Fibroblast of skin of left quadriceps (primary cell): ENCODE data around the gene TRAF3.
"Not testable (repeated sequence)": the region's sequence is repeated elsewhere in the genome, so short reads cannot be mapped to it uniquely, and the experiment has no call there.

ENCODE experiments used
- DNase-seq, 2 experiments: peaks; one replicate each; pipeline ENCODE4 v3.0.0-alpha.2; 2013; ENCODE audit warnings: low read depth in 2 of 2

The TRAF3 gene

DNA sequence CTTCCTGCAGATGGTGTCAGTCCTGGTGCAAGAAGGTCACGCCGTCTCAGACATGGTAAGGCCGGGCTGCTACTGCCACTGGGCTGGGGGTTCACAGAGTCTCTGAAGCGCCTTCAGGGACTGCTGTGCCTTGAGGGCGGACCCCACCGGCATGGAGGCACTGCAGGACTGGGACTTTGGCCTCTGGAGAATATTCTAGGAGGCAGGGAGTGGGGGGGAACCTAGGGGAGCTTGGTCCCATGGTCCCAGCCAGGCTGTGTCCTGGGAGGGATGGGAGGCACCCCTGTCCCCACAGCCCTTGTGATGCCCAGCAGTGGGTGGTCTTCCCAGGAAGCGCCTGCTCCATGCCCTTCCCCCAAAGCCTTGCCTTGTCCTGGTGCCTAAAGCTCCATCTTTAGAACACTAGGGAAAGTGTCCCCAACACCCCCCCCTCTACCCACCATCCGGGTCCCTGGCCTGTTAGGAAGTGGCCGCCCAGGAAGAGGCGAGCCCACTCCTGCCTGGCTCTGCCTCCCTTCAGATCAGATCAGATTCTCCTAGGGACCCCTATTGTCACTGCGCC, 146.8 kb downstream of the TRAF3 start:
- DNase-seq: no peak

DNA sequence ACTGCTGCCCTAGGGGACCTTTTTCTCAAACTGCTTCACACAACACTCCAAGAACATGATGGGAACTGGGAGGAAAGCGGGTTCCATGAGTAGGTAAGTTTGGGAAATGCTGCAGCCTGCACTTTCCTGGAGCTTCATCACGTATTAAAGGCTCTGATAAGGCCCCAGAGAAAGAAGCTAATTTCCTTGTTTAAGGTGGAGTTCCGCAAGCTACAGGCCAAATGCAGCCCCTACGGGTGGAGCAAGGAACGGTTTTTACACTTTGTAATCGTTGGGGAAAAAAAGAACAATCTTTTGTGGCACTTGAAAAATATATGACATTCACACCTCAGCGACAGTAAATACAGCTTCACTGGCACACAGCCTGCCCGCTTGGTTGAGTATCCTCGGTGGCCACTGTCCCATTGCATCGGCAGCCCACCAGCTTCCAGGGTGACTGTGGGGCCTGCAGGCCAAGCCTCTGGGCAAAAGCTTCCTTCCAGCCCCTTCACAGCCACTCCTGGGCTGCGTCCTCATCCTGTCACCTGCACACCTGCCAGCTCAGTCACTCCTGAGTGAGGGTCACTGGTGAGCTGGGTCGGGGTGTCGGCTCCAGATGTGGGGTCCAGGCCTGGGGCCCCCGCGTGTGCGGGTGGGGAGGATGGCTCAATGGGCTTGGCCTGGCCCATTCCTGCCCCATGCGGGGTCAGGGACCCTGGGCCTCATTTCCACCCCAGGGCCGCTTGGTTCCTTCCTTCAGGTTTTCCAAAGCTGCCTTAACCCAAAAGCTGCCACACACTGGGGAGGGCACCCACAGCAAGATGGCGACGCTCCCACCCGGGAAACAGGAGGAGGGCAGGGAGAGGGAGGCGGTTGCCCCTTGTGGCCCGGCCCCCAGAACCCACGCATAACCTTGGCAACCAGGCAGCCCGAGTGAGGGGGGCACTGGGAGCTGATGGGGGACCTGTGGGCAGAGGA, 147.7 kb downstream of the TRAF3 start:
- no peak for DNase-seq

DNA sequence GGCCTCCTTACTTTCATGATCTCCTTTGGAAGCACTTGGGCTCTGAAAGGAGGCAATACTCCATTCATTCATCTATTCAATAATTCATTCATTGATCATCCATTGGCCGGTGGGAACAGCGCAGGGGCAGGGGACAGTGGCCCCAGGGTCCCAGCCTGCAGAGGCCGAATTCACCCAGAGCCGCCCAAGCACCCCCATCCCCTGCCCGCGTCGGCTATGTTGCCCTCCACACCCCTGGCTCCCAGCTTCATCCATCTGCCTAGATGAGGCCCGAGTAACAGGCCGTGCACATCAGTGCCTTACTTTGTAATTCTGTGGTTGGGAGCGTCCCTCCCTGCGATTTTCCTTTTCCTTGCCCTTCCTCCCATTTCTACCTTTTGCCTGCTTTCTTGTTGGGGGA, 148.4 kb downstream of the TRAF3 start:
- no peak for DNase-seq

DNA sequence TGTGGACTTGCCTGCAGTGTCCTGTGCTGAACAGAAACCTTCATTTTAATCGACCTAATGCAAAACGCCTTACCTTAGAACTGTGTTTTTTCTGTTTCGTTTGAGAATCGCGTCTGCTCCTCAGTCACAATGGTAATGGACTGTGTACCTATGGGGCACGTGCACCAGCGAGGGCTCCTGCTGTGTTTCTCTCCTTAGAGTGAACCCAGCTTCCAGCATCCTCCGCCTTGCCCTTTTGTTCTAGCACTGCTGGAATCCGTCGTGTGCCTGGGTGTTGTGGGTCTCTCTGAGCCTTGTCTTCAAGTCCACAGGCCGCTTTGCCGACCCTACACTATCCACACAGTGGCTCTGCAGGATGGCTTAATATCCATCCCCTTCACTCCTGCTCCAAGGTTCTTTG, 148.9 kb downstream of the TRAF3 start:
- no peak for DNase-seq

DNA sequence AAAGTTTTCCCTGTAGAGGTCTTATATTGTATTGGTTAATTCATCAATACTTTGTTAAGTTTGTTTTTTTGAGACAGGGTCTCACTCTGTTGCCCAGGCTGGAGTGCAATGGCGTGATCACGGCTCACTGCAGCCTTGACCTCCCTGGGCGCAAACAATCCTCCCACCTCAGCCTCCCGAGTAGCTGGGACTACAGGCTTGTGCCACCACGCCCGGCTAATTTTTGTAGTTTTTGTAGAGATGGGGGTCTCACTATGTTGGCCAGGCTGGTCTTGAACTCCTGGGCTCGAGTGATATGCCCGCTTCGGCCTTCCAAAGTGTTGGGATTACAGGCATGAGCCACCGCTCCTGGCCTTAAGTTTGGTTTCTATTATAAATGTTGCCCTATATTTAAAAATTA, 149.6 kb downstream of the TRAF3 start:
- DNase-seq: not testable (repeated sequence)

DNA sequence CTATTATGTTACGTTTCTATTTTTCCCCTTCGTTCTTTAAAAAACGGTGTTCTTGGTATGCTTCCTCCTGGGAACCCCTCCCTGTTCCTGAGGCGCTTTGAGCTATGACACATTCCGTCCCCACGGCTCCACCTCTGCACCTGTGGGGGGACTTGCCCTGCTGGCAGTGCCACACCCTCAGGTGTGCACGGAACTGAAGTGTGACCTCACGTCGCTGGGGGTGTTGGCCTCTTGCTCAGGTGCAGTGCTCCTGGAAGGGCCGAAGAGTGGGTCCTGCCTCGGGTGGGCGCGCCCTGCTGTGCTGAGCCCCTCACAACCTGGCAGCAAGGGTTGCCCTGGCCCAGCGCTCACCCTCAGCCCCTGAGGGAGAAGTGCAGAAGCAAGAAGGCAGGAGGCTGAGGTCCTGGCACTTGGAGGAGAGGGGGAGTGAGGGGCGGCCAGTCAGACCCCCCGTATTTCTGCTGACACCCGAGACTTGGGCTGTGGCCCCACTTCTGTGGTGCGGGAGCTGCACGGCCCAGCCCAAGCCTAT, 150.2 kb downstream of the TRAF3 start:
- no peak for DNase-seq

DNA sequence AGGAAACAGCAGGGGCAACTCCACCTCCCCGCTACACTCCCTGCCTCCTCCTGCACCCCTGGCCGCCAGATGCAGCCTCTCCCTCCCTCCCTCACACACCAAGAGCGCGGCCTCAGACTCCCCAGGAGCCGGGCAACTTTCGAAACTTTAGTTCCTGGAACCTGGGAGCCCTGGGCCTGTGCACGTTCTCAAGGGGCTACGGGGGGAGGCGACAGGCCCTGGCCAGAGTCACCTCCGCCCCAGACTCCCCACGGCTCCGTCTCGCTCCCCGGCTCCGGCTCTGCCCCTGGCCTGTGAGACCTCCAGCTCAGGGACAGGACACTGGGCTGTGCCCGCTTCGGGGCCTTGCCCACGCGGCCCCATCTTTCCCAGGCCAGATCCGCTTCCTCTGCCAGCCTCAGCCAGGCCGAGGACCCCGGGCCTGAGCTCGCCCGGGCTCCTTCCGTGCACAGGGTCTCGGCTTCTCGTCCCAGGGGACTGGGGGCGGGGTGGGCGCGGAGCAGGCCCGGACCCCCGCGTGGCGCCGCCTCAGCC, 150.7 kb downstream of the TRAF3 start:
- DNase-seq: no peak

DNA sequence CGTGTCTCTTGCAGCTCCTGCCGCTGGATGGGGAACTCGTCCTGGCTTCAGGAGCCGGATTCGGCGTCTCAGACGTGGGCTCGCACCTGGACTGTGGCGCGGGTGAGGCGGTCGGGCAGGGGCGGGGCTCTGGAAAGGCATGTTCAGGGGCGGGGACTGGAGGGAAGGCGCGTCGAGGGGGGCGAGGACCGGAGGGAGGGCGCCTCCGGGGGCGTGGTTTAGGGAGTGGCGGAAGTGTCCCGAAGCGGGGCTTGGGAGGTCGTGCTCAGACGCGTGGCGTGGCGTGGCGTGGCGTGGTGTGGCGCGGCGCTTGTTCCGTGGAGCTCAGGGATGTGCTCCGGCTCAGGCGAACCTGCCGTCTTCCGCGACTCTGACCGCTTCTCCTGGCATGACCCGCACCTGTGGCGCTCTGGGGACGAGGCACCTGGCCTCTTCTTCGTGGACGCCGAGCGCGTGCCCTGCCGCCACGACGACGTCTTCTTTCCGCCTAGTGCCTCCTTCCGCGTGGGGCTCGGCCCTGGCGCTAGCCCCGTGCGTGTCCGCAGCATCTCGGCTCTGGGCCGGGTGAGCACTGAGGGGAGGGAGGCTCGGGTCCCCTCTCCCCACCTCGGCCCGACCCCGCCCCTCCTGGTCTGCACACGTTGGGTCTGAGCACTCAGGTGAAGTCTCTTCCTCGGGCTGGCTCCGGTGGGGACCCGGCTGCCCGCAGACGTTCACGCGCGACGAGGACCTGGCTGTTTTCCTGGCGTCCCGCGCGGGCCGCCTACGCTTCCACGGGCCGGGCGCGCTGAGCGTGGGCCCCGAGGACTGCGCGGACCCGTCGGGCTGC, 151.4 kb downstream of the TRAF3 start:
- DNase-seq: peak; percentile 11 to 21

DNA sequence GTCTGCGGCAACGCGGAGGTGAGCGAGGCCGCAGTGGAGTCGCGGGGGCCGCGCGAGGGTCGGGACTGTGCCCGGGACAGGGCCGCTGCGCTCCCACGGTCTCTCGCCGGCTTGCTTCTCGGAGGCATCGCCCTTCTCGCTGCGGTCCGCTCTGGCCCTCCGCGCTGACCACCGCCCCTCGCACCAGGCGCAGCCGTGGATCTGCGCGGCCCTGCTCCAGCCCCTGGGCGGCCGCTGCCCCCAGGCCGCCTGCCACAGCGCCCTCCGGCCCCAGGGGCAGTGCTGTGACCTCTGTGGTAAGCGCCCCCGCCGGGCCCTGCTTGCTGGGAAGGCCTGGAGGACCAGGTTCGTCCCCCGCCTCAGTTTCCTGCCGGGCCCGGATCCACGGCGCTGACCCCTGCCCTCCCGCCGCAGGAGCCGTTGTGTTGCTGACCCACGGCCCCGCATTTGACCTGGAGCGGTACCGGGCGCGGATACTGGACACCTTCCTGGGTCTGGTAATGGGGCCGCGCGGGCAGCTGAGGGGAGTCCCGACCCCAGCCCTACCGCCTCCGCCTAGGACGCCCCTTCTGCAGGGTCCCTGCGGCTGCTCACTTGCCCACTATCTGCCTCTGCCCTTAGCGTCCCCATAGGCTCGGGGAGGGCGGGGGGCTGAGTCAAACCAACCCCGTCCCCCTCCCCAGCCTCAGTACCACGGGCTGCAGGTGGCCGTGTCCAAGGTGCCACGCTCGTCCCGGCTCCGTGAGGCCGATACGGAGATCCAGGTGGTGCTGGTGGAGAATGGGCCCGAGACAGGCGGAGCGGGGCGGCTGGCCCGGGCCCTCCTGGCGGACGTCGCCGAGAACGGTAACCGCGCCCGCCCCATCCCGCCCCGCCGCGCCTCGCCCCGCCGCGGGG, 152.2 kb downstream of the TRAF3 start:
- no peak for DNase-seq

DNA sequence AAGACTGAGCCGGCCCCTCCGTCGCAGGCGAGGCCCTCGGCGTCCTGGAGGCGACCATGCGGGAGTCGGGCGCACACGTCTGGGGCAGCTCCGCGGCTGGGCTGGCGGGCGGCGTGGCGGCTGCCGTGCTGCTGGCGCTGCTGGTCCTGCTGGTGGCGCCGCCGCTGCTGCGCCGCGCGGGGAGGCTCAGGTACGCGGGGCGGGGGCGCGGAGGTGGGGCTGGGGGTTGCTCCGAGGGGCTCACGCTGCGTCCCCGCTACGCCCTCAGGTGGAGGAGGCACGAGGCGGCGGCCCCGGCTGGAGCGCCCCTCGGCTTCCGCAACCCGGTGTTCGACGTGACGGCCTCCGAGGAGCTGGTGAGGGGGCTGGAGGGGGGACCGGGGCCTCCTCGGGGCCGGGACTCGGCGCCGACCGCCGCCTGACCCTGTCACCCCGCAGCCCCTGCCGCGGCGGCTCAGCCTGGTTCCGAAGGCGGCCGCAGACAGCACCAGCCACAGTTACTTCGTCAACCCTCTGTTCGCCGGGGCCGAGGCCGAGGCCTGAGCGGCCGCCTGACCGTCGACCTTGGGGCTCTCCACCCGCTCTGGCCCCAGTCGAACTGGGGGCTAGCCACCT, 153.0 kb downstream of the TRAF3 start:
- DNase-seq: no peak

DNA sequence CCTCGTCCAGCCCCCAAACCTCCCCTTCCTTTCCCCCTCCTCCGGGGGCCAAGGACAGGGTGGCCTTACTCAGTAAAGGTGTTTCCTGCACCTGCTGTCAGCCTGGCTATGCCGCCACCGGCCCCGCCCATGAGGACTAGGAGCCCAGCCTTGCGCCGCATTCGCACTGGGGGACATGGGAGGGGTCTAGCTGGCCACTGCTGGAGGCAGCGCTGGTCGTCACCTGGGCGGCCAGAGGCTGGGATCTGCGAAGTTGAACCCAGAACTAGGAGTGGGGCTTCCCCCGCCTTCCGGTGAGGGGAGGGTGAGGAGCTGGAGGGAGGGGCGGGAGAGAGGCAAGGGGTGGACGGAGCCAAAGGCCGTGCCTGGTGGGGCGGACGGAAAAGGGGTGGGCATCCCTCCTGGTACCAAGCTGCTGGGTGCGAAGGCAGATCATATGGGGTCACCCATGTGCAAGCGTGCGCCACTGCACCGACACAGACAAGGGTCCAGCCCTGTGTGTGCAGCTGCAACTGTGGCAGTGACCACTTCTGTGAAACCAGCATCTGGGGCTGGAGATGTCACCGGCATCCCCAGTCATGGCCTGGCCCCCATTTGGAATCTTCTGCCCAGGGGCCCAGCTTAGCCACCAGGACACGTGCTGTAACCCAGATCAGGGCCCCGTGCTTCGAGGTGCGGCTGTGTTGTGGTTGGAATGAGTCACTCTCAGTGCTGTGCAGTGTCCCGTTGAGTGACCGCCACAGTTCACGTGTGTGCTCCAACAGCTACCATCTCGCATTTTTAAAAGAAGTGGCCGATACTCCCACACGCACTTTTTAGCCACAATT, 153.7 kb downstream of the TRAF3 start:
- no peak for DNase-seq

DNA sequence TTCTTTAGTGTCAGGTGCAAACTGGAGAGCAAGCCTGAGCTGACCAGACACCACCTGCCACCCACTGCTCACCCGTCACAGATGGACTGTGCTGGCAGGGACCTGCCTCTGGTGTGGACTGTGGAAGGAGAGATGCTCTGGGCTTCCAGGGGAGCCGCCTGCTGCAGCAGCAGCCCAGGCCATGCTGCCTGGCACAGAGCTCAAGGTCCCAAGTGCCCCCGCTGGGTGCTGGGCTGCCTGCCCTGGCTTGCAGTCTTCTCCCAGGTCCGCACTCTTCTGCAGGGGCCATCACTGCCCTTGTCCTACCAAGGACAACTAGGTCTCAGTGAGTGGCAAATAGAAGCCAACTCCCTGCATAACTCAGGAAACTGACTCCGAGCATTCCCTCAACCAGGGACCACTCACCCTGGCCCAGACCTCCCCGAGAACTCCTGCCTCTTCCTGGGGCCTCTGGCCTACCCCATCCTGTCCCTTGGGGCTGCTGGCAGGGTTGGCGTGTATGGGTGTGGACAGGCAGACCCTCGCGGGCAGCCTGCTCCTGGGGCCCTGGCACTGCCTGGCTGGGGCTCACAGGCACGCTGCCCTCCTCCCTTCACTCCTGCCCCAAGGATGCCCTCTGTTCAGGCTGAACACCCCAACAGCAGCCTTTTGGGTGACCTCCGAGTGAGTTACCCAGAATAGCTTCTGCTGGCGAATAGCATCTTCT, 154.5 kb downstream of the TRAF3 start:
- no peak for DNase-seq

DNA sequence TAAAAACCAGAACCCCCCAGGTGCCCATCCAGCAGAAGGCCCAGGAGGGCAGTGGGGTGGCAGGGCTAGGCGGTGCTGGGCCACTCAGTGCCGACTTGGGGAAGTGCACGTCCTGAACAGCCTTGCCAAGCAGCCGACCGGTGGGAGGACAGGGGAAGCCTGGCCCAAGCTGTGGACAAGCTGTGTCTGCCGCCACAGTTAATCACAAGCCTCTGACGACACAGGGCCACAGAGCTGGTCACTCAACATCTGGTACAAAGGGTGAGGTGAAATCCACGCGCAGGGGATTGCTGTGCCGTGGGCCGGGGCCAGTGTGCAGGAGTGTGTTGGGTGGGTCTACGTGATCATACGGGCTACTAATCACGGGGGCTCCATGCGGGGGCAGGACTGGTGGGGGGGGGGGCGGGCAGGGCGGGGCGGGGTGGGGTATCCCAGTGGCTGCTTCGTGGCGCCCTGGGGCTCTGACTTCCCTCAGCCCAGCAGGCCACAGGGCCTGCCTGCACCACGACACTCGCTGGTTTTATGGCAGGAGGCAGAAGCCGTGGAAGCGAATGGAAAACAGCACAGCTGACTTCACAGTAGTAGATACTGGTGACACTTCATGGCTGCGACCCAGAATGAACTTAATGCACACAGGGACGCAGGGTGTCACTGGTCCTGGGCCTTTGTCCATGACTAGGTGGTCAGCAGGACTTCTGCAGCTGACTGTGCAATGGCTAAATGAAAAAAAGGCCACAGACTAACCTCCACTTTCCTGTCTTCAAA, 155.4 kb downstream of the TRAF3 start:
- DNase-seq: no peak

DNA sequence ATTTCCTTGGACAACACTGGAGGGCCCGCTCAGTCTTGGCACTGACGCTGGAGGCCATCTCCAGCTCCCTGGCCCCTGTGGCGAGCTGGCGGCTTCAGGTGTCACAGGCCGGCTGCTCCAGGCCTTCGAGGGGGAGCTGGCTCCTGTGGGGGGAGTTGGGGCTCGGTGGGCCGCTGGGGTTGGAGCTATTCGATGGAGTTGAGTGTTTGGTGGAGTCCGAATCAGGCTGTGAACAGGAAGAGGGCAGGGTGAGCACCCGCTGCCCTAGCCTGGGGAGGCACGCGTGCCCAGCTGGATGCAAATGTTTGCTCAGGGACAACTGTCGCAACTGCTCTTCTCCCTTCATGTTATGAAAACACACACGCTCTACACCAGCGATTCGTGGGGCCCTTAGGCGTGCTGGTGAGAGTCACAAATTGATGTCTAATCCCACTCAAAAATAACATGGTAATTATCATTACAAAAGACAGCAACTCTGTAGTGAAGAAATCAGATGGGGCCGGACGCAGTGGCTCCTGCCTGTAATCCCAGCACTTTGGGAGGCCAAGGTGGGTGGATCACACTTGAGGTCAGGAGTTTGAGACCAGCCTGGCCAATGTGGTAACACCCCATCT, 156.5 kb downstream of the TRAF3 start:
- no peak for DNase-seq

DNA sequence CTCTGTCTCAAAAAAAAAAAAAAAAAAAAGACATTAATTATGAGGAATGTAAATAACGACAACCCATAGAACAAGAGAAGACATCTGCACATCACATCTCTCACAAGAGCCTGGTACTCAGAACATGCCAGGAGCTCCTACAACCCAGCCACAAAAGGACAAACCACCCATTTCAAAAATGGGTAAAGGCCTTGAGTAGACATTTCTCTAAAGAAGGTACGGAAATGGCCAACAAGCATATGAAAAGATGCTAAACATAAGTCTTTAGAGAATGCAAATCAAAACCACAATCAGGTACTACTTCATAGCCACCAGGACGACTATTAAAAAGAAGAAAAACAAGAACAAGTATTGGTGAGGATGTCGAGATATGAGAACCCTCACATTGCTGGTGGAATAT, 158.5 kb downstream of the TRAF3 start:
- no peak for DNase-seq

DNA sequence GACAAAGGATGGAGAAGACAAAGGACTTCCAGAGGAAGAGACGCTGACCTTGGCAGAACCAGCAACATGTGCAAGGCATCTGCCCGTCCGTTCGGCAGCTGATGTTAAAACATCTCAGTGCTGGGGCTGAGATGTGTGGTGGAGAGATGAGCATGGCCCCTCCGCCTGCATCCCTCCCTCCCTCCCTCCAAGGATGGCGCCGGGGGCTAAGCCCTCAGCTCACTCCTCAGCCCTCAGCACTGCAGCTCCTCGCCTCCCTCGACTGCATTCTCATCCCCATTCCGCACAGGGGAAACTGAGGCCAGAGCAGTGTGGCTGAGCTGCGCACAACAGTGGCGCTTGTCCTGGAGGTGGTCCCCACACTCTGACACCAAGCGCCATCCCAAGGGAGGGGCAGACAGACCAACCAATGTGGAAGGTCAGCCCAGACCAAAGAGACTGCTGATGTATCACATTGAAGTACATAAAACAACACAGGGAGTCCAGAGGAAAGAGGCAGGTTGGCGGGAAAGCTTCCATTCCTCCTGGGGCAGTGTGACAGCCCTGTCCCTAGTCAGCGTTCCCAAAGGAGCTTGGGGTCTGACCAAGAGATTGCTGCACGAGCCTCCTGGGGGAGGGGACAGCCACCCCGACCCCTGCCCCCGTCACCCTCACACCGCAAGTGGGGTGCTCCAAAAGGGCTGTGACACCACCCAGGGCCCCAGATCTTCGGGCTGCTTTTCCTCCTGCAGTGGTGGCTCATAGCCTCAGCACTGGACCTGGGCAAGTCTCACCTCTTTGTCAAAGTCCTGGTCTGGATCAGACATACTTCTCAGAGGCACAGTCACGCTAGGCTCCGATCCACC, 160.3 kb downstream of the TRAF3 start:
- DNase-seq: no peak

DNA sequence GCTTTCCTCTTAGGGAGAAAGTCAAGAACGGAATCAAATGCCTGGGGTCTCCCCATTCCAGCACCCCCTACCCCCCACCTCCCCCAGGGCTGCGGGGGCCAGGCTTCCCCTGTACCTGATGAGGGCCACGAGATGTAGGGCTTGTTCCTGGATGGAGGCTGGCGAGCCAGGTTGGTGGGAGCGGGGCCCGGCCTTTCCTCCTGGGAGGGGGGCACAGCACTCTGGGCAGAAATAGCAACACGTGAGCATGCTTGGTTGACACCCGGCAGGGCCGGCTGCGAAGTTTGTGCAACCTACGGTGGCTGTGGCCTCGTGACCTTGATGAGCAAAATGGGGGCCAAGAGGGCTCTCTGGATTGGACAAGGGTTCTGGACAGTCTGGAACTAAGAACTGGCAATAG, 160.9 kb downstream of the TRAF3 start:
- DNase-seq: no peak
